CD14-positive monocyte (primary cell): ENCODE measurements around the gene CTTNBP2. TPM values are rescaled to one million over a fixed set of nuclear protein-coding genes. Genes with fewer than 3 reads are reported as not detected.

Experiments used
- DNase-seq, 3 donors: peaks; one replicate each; pipeline ENCODE4 v3.0.0-alpha.2; 2011 to 2022
- H2AFZ ChIP-seq: 2 replicates; pipeline ENCODE4 v1.6.0; 2012; ENCODE audit warnings: mild to moderate bottlenecking, low read depth, low read length, inconsistent platforms; ENCODE audit not compliant: insufficient read depth, poor library complexity, severe bottlenecking
- H3K27ac ChIP-seq, 2 donors: 1 replicate in 1 of 2; 2 replicates in 1 of 2; pipeline ENCODE4 v1.5.1; 2012 to 2013; ENCODE audit warnings: low read length in 2 of 2, control low read depth in 1 of 2, inconsistent platforms in 1 of 2, low read depth in 1 of 2, mild to moderate bottlenecking in 1 of 2
- H3K27me3 ChIP-seq, 2 donors: one replicate each; pipeline versions ENCODE4 v1.6.0 to v1.6.1; 2011 to 2013; ENCODE audit warnings: low read length in 2 of 2; ENCODE audit not compliant: control insufficient read depth in 2 of 2, insufficient read depth in 2 of 2
- H3K36me3 ChIP-seq, 2 donors: replicated peaks in 1 of 2; 1 replicate in 1 of 2; 2 replicates in 1 of 2; pipeline versions ENCODE4 v1.5.1 to v1.6.1; 2012 to 2013; ENCODE audit warnings: low read length in 2 of 2, control low read depth in 1 of 2, inconsistent platforms in 1 of 2, mild to moderate bottlenecking in 1 of 2; ENCODE audit not compliant: insufficient read depth in 2 of 2, control insufficient read depth in 1 of 2
- H3K4me1 ChIP-seq, 2 donors: 1 replicate in 1 of 2; 2 replicates in 1 of 2; pipeline versions ENCODE4 v1.5.1 to v1.6.1; 2012 to 2013; ENCODE audit warnings: low read length in 2 of 2, control low read depth in 1 of 2, inconsistent platforms in 1 of 2, mild to moderate bottlenecking in 1 of 2, moderate library complexity in 1 of 2; ENCODE audit not compliant: insufficient read depth in 2 of 2, control insufficient read depth in 1 of 2
- H3K4me2 ChIP-seq: replicated peaks from 2 replicates; pipeline ENCODE3; 2012; ENCODE audit warnings: low read length, moderate library complexity, mild to moderate bottlenecking; ENCODE audit not compliant: poor library complexity, severe bottlenecking; ENCODE audit errors: extremely low read depth
- H3K4me3 ChIP-seq, 3 experiments: fragments of 200-600 bp in 1 of 3; sonication (generic) in 1 of 3; replicated peaks in 1 of 3; 1 replicate in 2 of 3; 2 replicates in 1 of 3; pipeline ENCODE4 v1.5.1; 2011 to 2013; ENCODE audit warnings: low read length in 3 of 3, mild to moderate bottlenecking in 3 of 3, control low read depth in 2 of 3, low read depth in 2 of 3, inconsistent platforms in 1 of 3, moderate library complexity in 1 of 3
- H3K79me2 ChIP-seq: 2 replicates; pipeline ENCODE4 v1.6.0; 2012; ENCODE audit warnings: mild to moderate bottlenecking, control low read depth, inconsistent platforms, low read length, moderate library complexity; ENCODE audit not compliant: insufficient read depth
- H3K9ac ChIP-seq: 2 replicates; pipeline ENCODE4 v1.6.0; 2017; ENCODE audit warnings: low read length, mild to moderate bottlenecking; ENCODE audit not compliant: insufficient read depth, poor library complexity, severe bottlenecking
- H3K9me3 ChIP-seq, 2 donors: replicated peaks in 1 of 2; 1 replicate in 1 of 2; 2 replicates in 1 of 2; pipeline versions ENCODE4 v1.5.1 to v1.6.1; 2012 to 2013; ENCODE audit warnings: low read length in 2 of 2, control low read depth in 1 of 2; ENCODE audit not compliant: control insufficient read depth in 1 of 2, insufficient read depth in 1 of 2
- H4K20me1 ChIP-seq: 2 replicates; pipeline ENCODE4 v1.6.0; 2012; ENCODE audit warnings: mild to moderate bottlenecking, low read length, control low read depth, moderate library complexity; ENCODE audit not compliant: insufficient read depth
- H3K27ac Mint-ChIP-seq, 7 donors: one replicate each; pipeline ENCODE4 v1.8.0; 2020; ENCODE audit warnings: mild to moderate bottlenecking in 7 of 7, mixed read lengths in 7 of 7, moderate library complexity in 6 of 7, inconsistent platforms in 2 of 7
- H3K27me3 Mint-ChIP-seq, 3 donors: one replicate each; pipeline ENCODE4 v1.8.0; 2021 to 2022; ENCODE audit warnings: low read depth in 3 of 3, mild to moderate bottlenecking in 3 of 3, mixed read lengths in 3 of 3, moderate library complexity in 3 of 3, inconsistent platforms in 1 of 3
- H3K36me3 Mint-ChIP-seq, 2 donors: one replicate each; pipeline ENCODE4 v1.8.0; 2020; ENCODE audit warnings: mixed read lengths in 2 of 2, inconsistent platforms in 1 of 2, mild to moderate bottlenecking in 1 of 2
- H3K4me1 Mint-ChIP-seq: one replicate; pipeline ENCODE4 v1.8.0; 2020; ENCODE audit warnings: mild to moderate bottlenecking, mixed read lengths
- H3K4me3 Mint-ChIP-seq, 2 donors: one replicate each; pipeline ENCODE4 v1.8.0; 2020; ENCODE audit warnings: mild to moderate bottlenecking in 2 of 2, mixed read lengths in 2 of 2, moderate library complexity in 1 of 2
- H3K9me3 Mint-ChIP-seq, 7 donors: one replicate each; pipeline ENCODE4 v1.8.0; 2020 to 2022; ENCODE audit warnings: mixed read lengths in 7 of 7, mild to moderate bottlenecking in 6 of 7, moderate library complexity in 6 of 7, inconsistent platforms in 2 of 7
- WGBS: methylation state at CpG from one replicate; pipeline ENCODE4 v1.1.5; 2013; ENCODE audit warnings: missing lambda C conversion rate; ENCODE audit not compliant: insufficient coverage; 5-methylcytosine and 5-hydroxymethylcytosine counted together
- intact Hi-C, 2 donors: fragments of 100-400 bp; cut with micrococcal nuclease; formaldehyde crosslinking; loops; one replicate each; pipeline versions ENCODE4 v1.15.0 to v1.15.1; 2023
- polyA plus RNA-seq, 3 donors: library from polyadenylated mRNA; depleted of rRNA in 1 of 3; unstranded in 2 of 3; stranded (reverse) in 1 of 3; fragments of 300-500 nt in 2 of 3; fragments of >200 nt in 1 of 3; fragmentation: Illumina TruSeq in 2 of 3; gene quantifications; 1 replicate in 2 of 3; 2 replicates in 1 of 3; pipeline ENCODE4 v1.2.3, GENCODE V29; 2012 to 2021
- TF ChIP-seq, protein P1 (sequence below): fragments of 200-600 bp; IDR thresholded peaks from one replicate; pipeline ENCODE4 v1.8.0; 2022; ENCODE audit warnings: antibody characterized with exemption, mild to moderate bottlenecking

CTTNBP2 gene
- polyA plus RNA-seq, 3 donors: 0.38 to 1.4 TPM; not detected in 1

DNA sequence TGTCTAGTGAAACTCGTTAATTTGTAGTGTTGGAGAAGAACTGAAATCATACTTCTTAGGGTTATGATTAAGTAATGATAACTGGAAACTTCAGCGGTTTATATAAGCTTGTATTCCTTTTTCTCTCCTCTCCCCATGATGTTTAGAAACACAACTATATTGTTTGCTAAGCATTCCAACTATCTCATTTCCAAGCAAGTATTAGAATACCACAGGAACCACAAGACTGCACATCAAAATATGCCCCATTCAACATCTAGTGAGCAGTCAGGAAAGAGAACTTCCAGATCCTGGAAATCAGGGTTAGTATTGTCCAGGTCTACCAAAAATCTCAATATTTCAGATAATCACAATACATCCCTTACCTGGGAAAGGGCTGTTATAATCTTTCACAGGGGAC, 205.8 kb downstream of the CTTNBP2 start:
- Mint-ChIP-seq H3K4me3 (no peak overlapping the region), H3K9me3 (peaks cover 0 to 1% (median 0%) of the 10 kb centered on the region in 7 donors), H3K27me3 (peaks cover 0 to 2% (median 1%) of the 10 kb centered on the region in 3 donors), H3K36me3 (no peaks in the 10 kb centered on the region), H3K27ac (no peak overlapping the region), H3K4me1 (no peaks in the 10 kb centered on the region)
- no peak overlapping the region for H3K9ac ChIP-seq
- H3K36me3 ChIP-seq: no peaks in the 10 kb centered on the region
- no peaks in the 10 kb centered on the region for H3K79me2 ChIP-seq
- H3K4me1 ChIP-seq: no peaks in the 10 kb centered on the region
- no peak for DNase-seq
- H3K4me3 ChIP-seq: no peak overlapping the region
- intact Hi-C loops: no loop called here
- H3K27me3 ChIP-seq: no peaks in the 10 kb centered on the region
- H2AFZ ChIP-seq: no peak overlapping the region
- H4K20me1 ChIP-seq: no peaks in the 10 kb centered on the region
- H3K4me2 ChIP-seq: no peak overlapping the region
- H3K27ac ChIP-seq: no peak overlapping the region
- no peaks in the 10 kb centered on the region for H3K9me3 ChIP-seq
- TF ChIP-seq, protein P1, sequence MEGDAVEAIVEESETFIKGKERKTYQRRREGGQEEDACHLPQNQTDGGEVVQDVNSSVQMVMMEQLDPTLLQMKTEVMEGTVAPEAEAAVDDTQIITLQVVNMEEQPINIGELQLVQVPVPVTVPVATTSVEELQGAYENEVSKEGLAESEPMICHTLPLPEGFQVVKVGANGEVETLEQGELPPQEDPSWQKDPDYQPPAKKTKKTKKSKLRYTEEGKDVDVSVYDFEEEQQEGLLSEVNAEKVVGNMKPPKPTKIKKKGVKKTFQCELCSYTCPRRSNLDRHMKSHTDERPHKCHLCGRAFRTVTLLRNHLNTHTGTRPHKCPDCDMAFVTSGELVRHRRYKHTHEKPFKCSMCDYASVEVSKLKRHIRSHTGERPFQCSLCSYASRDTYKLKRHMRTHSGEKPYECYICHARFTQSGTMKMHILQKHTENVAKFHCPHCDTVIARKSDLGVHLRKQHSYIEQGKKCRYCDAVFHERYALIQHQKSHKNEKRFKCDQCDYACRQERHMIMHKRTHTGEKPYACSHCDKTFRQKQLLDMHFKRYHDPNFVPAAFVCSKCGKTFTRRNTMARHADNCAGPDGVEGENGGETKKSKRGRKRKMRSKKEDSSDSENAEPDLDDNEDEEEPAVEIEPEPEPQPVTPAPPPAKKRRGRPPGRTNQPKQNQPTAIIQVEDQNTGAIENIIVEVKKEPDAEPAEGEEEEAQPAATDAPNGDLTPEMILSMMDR: no peak
- no CpG with 5 or more reads among the region's 2 CpGs for WGBS

GRCh38 chr7:117666689-117667088, 206.6 kb downstream of the CTTNBP2 start:
- H3K9ac ChIP-seq: no peak overlapping the region
- WGBS: 95% methylated on average over 6 of the region's 6 CpGs
- no peaks in the 10 kb centered on the region for H4K20me1 ChIP-seq
- H3K36me3 ChIP-seq: no peaks in the 10 kb centered on the region
- no peak overlapping the region for H2AFZ ChIP-seq
- no peaks in the 10 kb centered on the region for H3K4me1 ChIP-seq
- no peak for DNase-seq
- H3K27ac ChIP-seq: no peak overlapping the region
- H3K4me2 ChIP-seq: no peak overlapping the region
- peaks cover 0 to 1% (median 0%) of the 10 kb centered on the region in 7 donors for H3K9me3 Mint-ChIP-seq
- no peaks in the 10 kb centered on the region for H3K27me3 ChIP-seq
- no peak overlapping the region for H3K4me3 Mint-ChIP-seq
- H3K27me3 Mint-ChIP-seq: peaks cover 0 to 2% (median 1%) of the 10 kb centered on the region in 3 donors
- no peak overlapping the region for H3K4me3 ChIP-seq
- no peaks in the 10 kb centered on the region for H3K36me3 Mint-ChIP-seq
- H3K4me1 Mint-ChIP-seq: no peaks in the 10 kb centered on the region
- no peaks in the 10 kb centered on the region for H3K79me2 ChIP-seq
- no peak overlapping the region for H3K27ac Mint-ChIP-seq
- intact Hi-C loops: no loop called here
- H3K9me3 ChIP-seq: no peaks in the 10 kb centered on the region
- TF ChIP-seq, protein P1: no peak
